ENCODE measurements around the gene CABP7.

Gene CABP7

DNA sequence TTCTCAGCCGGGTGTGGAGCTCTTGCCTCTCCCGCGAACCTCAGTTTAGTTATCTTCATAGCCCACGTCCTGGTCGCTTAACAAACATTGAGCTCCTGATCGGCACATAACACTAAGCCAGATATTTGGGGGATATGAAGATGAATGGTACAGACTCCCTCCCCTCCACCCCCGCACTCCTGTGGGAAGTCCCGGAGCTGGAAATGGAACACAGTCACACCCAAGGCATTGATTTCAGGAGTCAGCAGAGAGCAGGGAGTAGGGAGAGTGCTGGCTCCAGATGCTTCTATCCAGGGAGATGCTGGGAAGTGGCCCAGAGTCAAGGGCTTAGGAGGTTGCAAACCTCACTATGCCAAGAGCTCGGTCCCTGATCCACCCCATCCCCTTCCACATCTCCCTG lies 26.1 kb upstream of the CABP7 start:
- DNase-seq (ENCODE audit: low read depth): no peak
- TF ChIP-seq, protein P1, sequence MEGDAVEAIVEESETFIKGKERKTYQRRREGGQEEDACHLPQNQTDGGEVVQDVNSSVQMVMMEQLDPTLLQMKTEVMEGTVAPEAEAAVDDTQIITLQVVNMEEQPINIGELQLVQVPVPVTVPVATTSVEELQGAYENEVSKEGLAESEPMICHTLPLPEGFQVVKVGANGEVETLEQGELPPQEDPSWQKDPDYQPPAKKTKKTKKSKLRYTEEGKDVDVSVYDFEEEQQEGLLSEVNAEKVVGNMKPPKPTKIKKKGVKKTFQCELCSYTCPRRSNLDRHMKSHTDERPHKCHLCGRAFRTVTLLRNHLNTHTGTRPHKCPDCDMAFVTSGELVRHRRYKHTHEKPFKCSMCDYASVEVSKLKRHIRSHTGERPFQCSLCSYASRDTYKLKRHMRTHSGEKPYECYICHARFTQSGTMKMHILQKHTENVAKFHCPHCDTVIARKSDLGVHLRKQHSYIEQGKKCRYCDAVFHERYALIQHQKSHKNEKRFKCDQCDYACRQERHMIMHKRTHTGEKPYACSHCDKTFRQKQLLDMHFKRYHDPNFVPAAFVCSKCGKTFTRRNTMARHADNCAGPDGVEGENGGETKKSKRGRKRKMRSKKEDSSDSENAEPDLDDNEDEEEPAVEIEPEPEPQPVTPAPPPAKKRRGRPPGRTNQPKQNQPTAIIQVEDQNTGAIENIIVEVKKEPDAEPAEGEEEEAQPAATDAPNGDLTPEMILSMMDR (IDR thresholded peaks at IDR 0.05; ENCODE audit: insufficient read depth, low read depth, low read length, missing control alignments): no peak
- no peak overlapping the region for H3K4me3 ChIP-seq (ENCODE audit: low read depth, low read length)

DNA sequence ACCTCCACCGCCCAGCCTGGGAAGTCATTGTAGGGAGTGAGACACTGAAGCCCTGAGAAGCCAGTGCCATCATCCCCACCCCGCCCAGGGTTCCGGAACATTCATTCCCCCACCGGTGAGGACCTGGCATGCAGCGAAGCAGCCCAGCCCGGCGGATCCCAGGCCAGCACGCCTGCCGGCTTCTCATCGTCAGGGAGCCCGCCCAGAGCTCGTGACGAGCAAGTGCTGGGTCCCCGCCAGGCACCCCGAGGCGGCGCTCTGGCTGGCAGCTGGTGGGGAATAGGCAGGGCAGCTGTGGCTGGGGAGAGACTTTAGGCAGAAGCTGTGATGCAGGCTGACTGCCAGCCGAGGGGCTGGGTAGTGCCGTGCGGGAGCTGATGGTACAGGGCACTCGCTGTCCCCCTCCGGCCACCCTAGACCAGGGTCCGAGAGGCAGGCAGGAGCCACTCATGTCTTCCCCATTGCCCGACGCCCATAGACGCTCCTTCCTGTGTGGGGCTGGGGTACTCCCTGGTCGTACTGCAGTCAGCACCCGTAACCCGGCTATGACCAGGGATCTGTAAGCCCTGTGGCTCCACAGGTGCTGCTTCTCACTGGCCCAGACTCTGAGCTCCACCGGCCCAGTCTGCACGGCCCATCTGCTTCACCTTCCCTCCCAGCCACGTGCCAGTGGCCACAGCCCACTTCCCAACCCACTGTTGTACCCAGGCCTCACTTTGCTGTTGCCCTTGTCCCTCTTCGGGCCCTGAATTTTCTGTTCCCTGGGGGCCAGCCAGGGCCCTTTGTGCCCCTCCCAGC lies 24.5 kb upstream of the CABP7 start:
- TF ChIP-seq, protein P1 (IDR thresholded peaks at IDR 0.05; ENCODE audit: insufficient read depth, low read depth, low read length, missing control alignments): no peak
- DNase-seq (ENCODE audit: low read depth): no peak
- H3K4me3 ChIP-seq (ENCODE audit: low read depth, low read length): no peak overlapping the region

DNA sequence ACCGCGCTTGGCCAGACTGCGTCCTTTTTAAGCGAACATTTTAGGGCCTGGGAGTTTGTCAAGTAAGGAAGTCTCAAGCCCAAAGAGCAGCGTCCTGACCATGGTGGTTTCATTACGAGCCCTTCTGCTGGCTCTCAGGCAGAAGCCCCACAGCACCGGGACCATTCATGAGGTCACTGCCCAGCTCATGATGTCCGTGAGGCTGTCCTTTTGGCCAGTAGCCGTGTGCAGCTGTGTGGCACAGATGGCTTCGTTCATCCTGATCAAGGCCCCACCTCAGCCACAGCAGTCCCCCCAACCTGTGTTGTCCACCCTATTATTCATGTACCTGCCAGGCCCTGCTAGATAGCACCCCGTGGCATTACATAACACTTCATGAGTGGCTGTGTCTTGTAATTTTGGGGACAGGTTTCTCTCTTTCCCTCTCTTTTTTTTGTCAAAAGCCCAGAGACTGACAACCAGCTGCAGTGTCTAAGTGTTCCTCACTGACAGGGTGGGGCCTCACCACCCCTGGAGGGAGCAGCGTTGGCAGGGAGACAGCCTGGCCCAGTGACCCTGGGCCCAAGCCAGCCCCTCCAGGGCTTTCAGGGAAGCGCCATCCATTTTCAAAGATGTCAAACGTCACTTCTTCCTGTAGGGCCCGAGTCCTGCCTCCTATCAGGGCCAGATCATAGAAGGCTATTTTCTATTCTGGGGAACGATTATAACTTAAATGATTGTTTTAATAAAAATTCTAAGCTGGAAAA lies 21.8 kb upstream of the CABP7 start:
- TF ChIP-seq, protein P1 (IDR thresholded peaks at IDR 0.05; ENCODE audit: insufficient read depth, low read depth, low read length, missing control alignments): no peak
- H3K4me3 ChIP-seq (ENCODE audit: low read depth, low read length): no peak overlapping the region
- DNase-seq (ENCODE audit: low read depth): no peak

DNA sequence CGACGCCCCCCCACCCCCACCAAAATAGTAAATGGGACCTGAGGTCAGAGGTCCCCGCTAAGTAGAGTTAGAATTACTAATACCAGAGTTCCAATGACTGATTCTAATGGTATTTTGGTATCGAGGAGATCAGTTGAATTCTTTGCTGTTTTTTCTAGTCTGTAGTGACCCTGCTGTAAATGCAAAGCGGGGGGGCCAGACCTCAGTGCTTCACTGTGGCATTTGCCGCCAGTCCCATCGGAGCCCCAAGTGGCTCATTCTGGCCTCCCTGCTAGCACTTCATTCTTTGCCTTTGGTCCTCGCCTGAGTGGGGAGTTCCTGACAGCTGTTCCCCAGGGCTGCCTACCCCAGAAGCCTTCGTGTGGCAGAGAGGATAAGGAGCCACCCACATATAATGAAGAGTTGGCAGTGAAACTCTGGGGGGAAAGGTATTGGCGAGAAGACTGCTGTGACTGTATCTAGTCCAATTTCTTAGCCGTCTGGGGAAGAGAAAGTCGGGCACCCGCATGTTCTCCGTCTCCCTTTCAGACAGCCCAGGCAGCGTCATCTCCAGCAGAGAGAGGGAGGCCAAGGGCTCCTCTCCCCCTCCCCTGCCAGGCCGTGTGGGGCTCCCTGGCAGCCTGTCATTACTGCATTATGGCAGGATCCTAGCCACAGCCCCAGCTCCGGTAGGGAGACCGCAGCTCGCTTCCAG lies 19.4 kb upstream of the CABP7 start:
- TF ChIP-seq, protein P1 (IDR thresholded peaks at IDR 0.05; ENCODE audit: insufficient read depth, low read depth, low read length, missing control alignments): no peak
- no peak for DNase-seq (ENCODE audit: low read depth)
- no peak overlapping the region for H3K4me3 ChIP-seq (ENCODE audit: low read depth, low read length)

DNA sequence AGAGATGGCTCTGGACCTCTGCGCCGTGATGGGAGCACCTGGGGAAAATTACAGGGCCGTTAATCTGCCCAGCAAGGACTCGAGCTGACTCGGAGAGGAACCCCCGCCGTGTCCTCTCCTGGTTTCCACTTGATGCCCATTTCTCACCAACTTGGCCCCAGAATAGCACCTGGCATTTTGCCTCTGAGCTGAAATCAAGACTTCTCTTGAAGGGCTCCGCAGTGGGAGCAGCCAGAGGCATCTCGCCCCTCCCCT lies 19.0 kb upstream of the CABP7 start:
- H3K4me3 ChIP-seq (ENCODE audit: low read depth, low read length): no peak overlapping the region
- TF ChIP-seq, protein P1 (IDR thresholded peaks at IDR 0.05; ENCODE audit: insufficient read depth, low read depth, low read length, missing control alignments): no peak
- DNase-seq (ENCODE audit: low read depth): no peak

DNA sequence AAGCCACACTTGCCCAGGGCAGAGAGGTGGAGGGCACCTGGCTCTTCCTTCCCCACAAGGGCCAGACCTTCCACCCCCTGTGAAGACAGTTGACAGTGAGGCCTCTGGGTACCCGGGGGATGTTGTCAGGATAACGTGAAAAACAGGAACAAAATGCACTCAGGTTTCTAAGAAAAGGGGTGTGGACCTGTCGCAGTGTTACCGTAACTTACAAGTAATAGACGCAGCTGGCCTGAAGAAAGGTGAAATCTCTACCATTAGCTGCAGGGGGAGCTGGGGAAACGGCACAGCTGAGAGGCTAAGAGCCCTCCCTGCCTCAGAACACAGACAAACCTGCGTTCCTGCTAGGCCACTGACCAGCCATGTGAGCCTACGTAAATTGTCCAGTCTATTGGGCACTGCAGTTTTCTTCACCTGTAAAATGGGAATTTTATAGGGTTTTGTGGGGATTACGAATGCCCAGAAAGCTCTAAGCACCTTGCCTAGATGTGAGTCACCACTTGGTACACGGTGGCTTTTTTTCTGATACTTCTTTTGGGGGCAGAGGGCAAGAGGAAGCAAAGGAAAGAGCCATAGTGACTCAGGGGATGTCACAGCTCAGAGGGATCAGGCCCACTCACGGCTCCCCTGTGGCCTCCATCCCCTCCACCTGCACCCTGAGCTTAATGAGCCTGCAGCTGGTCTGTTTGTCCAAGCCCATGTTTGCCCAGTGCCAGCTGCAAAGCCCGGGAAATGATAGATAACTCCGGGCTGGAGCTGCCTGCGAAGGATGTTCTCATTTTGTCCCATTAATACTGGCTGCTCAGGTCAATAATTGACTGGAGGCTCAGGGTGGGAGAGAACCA lies 18.4 kb upstream of the CABP7 start:
- no peak overlapping the region for H3K4me3 ChIP-seq (ENCODE audit: low read depth, low read length)
- peak; percentile 19 for DNase-seq (ENCODE audit: low read depth)
- TF ChIP-seq, protein P1 (IDR thresholded peaks at IDR 0.05; ENCODE audit: insufficient read depth, low read depth, low read length, missing control alignments): no peak

Measured in GM12865 (cell line).